GM18505 (cell line): ENCODE data around the gene HIVEP3.

Experiments
- ATAC-seq: cut with Tn5 transposase; IDR thresholded peaks from one replicate; pipeline ENCODE4 v1.9.1; 2021; ENCODE audit not compliant: unreplicated experiment
- POLR2A ChIP-seq: IDR thresholded peaks from 4 replicates; pipeline ENCODE4 v1.6.1; 2011; ENCODE audit warnings: borderline replicate concordance; ENCODE audit not compliant: insufficient read depth, insufficient read length; ENCODE audit errors: extremely low read depth

The HIVEP3 gene

GRCh38 chr1:41523949-41524675 is 394.6 kb downstream of the HIVEP3 start:
- no peak for ATAC-seq
- TF ChIP-seq POLR2A: no peak

GRCh38 chr1:41523071-41523470 is 395.7 kb downstream of the HIVEP3 start:
- no peak for TF ChIP-seq POLR2A
- no peak for ATAC-seq

- no peak for TF ChIP-seq POLR2A
- ATAC-seq: no peak
These were observed 397.0 kb downstream of the HIVEP3 start for GRCh38 chr1:41521766-41522165.

GRCh38 chr1:41520951-41521752 is 397.6 kb downstream of the HIVEP3 start:
- TF ChIP-seq POLR2A: no peak
- no peak for ATAC-seq

GRCh38 chr1:41519667-41520066 is 399.1 kb downstream of the HIVEP3 start:
- TF ChIP-seq POLR2A: no peak
- no peak for ATAC-seq

- TF ChIP-seq POLR2A: no peak
- no peak for ATAC-seq
These were observed 400.3 kb downstream of the HIVEP3 start for GRCh38 chr1:41518471-41518870.

- ATAC-seq: no peak
- TF ChIP-seq POLR2A: no peak
These were observed 401.7 kb downstream of the HIVEP3 start for GRCh38 chr1:41517062-41517438.

- TF ChIP-seq POLR2A: no peak
- ATAC-seq: peak; percentile 59
These were observed 402.3 kb downstream of the HIVEP3 start for GRCh38 chr1:41516168-41517061.

GRCh38 chr1:41515778-41516167 is 402.9 kb downstream of the HIVEP3 start:
- TF ChIP-seq POLR2A: no peak
- ATAC-seq: no peak

- ATAC-seq: no peak
- TF ChIP-seq POLR2A: no peak
These were observed 403.5 kb downstream of the HIVEP3 start for GRCh38 chr1:41515131-41515678.

- no peak for TF ChIP-seq POLR2A
- no peak for ATAC-seq
These were observed 404.3 kb downstream of the HIVEP3 start for GRCh38 chr1:41514381-41514780.

GRCh38 chr1:41513383-41513735 is 405.4 kb downstream of the HIVEP3 start:
- ATAC-seq: no peak

More at GRCh38 chr1:41513383-41513735, 405.4 kb downstream of the HIVEP3 start:
- TF ChIP-seq POLR2A: no peak
